ENCODE data around the gene CDKL4.

DNA sequence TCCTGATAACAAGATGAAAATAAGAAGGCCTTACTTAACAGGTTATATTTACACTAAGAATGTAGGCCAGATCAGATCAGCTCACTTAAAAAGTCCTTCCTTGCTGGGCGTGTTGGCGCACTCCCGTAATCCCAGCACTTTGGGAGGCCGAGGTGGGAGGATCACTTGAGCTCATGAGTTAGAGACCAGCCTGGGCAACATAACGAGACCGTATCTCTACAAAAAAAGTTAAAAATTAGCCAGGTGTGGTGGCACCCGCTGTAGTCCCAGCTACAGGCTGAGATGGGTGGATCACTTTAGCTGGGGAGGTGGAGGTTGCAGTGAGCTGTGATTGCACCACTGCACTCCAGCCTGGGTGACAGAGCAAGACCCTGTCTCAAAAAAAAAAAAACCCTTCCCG is 69.7 kb downstream of the CDKL4 start:
- TF ChIP-seq, protein P1, sequence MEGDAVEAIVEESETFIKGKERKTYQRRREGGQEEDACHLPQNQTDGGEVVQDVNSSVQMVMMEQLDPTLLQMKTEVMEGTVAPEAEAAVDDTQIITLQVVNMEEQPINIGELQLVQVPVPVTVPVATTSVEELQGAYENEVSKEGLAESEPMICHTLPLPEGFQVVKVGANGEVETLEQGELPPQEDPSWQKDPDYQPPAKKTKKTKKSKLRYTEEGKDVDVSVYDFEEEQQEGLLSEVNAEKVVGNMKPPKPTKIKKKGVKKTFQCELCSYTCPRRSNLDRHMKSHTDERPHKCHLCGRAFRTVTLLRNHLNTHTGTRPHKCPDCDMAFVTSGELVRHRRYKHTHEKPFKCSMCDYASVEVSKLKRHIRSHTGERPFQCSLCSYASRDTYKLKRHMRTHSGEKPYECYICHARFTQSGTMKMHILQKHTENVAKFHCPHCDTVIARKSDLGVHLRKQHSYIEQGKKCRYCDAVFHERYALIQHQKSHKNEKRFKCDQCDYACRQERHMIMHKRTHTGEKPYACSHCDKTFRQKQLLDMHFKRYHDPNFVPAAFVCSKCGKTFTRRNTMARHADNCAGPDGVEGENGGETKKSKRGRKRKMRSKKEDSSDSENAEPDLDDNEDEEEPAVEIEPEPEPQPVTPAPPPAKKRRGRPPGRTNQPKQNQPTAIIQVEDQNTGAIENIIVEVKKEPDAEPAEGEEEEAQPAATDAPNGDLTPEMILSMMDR (conservative IDR thresholded peaks at IDR 0.05), result no peak
- TF ChIP-seq EZH2 (IDR thresholded peaks at IDR 0.05; ENCODE audit: low read depth), result no peak
